ENCODE measurements around the gene USP49. TPM values are rescaled to one million over a fixed set of nuclear protein-coding genes. Genes with fewer than 3 reads are reported as not detected.
"Not testable (repeated sequence)": the region's sequence is repeated elsewhere in the genome, so short reads cannot be mapped to it uniquely, and the experiment has no call there.

USP49 gene
- total RNA-seq, 1 experiment from 2014 or later: 18.5 TPM

DNA sequence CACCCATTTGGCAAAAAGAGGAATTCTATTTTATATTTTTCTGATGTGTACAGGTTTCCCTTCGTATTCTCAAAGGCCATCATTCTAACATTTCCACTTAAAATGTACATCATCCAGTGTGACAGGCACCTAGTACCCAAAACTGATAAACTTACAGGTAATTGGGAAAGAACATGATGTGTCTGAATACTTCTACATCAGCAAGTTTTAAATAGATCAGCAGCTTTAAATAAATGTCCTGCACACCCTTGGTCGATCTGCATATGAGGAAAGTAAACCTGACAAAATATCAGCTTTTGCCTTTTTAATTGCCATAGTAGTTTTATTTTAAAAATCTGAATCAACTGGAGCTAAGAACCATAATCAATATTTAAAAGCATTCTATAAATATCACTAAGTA lies 81.2 kb downstream of the USP49 start:
- no peak for DNase-seq
- Histone ChIP-seq H3K4me1 (no peaks in the 10 kb centered on the region), H3K4me3 (ENCODE audit: low read depth, low read length) (no peak overlapping the region), H3K9me3 (no peaks in the 10 kb centered on the region), H3K27me3 (replicated peaks; ENCODE audit: control insufficient read depth, insufficient read depth, low read length) (no peaks in the 10 kb centered on the region), H3K36me3 (ENCODE audit: control insufficient read depth, insufficient read depth, low read length) (no peaks in the 10 kb centered on the region)
- CTCF ChIA-PET: no interaction called here
- Mint-ChIP-seq H3K9me3 (ENCODE audit: unreplicated experiment) (no peaks in the 10 kb centered on the region), H3K27ac (ENCODE audit: unreplicated experiment) (no peak overlapping the region), H3K4me1 (ENCODE audit: low read depth, unreplicated experiment) (no peaks in the 10 kb centered on the region), H3K4me3 (ENCODE audit: unreplicated experiment) (no peak overlapping the region), H3K27me3 (ENCODE audit: insufficient read depth, unreplicated experiment) (no peaks in the 10 kb centered on the region), H3K36me3 (ENCODE audit: insufficient read depth, unreplicated experiment) (peaks cover 9% of the 10 kb centered on the region)
- TF ChIP-seq, protein P1, sequence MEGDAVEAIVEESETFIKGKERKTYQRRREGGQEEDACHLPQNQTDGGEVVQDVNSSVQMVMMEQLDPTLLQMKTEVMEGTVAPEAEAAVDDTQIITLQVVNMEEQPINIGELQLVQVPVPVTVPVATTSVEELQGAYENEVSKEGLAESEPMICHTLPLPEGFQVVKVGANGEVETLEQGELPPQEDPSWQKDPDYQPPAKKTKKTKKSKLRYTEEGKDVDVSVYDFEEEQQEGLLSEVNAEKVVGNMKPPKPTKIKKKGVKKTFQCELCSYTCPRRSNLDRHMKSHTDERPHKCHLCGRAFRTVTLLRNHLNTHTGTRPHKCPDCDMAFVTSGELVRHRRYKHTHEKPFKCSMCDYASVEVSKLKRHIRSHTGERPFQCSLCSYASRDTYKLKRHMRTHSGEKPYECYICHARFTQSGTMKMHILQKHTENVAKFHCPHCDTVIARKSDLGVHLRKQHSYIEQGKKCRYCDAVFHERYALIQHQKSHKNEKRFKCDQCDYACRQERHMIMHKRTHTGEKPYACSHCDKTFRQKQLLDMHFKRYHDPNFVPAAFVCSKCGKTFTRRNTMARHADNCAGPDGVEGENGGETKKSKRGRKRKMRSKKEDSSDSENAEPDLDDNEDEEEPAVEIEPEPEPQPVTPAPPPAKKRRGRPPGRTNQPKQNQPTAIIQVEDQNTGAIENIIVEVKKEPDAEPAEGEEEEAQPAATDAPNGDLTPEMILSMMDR (IDR thresholded peaks at IDR 0.05; ENCODE audit: insufficient read depth in 1 of 2, low read depth in 1 of 2, low read length in 1 of 2, severe bottlenecking in 1 of 2, unreplicated experiment in 1 of 2): no peak
- POLR2A ChIA-PET: no interaction called here
- BruUV-seq (replicated peaks): no TSS peak
- intact Hi-C loops (cut with micrococcal nuclease; ENCODE audit: unreplicated experiment): no loop called here

DNA sequence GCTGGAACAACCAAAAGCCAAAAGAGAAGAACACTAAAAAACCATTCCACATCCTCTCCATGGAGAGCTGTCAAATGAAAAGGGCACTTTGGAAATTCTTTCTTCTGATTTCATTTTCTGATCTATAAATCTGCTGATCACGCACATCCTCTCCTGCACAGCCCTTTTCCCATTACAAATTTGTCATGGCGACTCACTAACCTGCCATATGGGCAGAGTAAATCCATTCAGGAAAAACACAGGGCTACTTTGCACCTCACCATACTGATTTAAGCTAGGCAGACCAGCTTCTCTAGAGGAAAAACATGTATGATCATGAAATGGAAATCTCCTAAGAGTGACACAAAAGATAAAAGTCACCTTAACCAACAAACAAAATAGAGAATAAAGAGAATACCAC lies 81.7 kb downstream of the USP49 start:
- TF ChIP-seq, protein P1 (IDR thresholded peaks at IDR 0.05; ENCODE audit: insufficient read depth in 1 of 2, low read depth in 1 of 2, low read length in 1 of 2, severe bottlenecking in 1 of 2, unreplicated experiment in 1 of 2): no peak
- no peaks in the 10 kb centered on the region for H3K27me3 ChIP-seq (replicated peaks; ENCODE audit: control insufficient read depth, insufficient read depth, low read length)
- DNase-seq: no peak
- peaks cover 9% of the 10 kb centered on the region for H3K36me3 Mint-ChIP-seq (ENCODE audit: insufficient read depth, unreplicated experiment)
- H3K9me3 Mint-ChIP-seq (ENCODE audit: unreplicated experiment): no peaks in the 10 kb centered on the region
- no peaks in the 10 kb centered on the region for H3K4me1 Mint-ChIP-seq (ENCODE audit: low read depth, unreplicated experiment)
- H3K36me3 ChIP-seq (ENCODE audit: control insufficient read depth, insufficient read depth, low read length): no peaks in the 10 kb centered on the region
- no TSS peak for BruUV-seq (replicated peaks)
- no peak overlapping the region for H3K4me3 Mint-ChIP-seq (ENCODE audit: unreplicated experiment)
- H3K27ac Mint-ChIP-seq (ENCODE audit: unreplicated experiment): no peak overlapping the region
- no peaks in the 10 kb centered on the region for H3K27me3 Mint-ChIP-seq (ENCODE audit: insufficient read depth, unreplicated experiment)
- intact Hi-C loops (cut with micrococcal nuclease; ENCODE audit: unreplicated experiment): no loop called here
- no peaks in the 10 kb centered on the region for H3K9me3 ChIP-seq
- ChIA-PET CTCF (no interaction called here), POLR2A (no interaction called here)
- H3K4me3 ChIP-seq (ENCODE audit: low read depth, low read length): no peak overlapping the region
- H3K4me1 ChIP-seq: no peaks in the 10 kb centered on the region

DNA sequence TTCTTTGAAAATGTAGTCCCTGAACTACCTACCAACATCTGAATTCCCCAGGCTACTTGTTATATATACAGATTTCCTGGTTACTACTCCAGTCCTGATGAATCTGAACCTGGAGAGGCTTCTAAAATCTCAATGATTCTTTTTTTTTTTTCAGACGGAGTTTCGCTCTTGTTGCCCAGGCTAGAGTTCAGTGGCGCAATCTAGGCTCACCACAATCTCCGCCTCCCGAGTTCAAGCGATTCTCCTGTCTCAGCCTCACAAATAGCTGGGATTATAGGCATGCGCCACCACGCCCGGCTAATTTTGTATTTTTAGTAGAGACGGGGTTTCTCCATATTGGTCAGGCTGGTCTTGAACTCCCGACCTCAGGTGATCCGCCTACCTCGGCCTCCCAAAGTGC lies 83.2 kb downstream of the USP49 start:
- DNase-seq; CTCF ChIA-PET; H3K27ac Mint-ChIP-seq (ENCODE audit: unreplicated experiment); H3K36me3 Mint-ChIP-seq (ENCODE audit: insufficient read depth, unreplicated experiment); H3K4me3 Mint-ChIP-seq (ENCODE audit: unreplicated experiment); H3K27me3 Mint-ChIP-seq (ENCODE audit: insufficient read depth, unreplicated experiment); H3K9me3 ChIP-seq; intact Hi-C loops (cut with micrococcal nuclease; ENCODE audit: unreplicated experiment); H3K4me1 Mint-ChIP-seq (ENCODE audit: low read depth, unreplicated experiment); H3K36me3 ChIP-seq (ENCODE audit: control insufficient read depth, insufficient read depth, low read length); H3K4me3 ChIP-seq (ENCODE audit: low read depth, low read length); H3K4me1 ChIP-seq; H3K9me3 Mint-ChIP-seq (ENCODE audit: unreplicated experiment); H3K27me3 ChIP-seq (replicated peaks; ENCODE audit: control insufficient read depth, insufficient read depth, low read length); BruUV-seq (replicated peaks); POLR2A ChIA-PET: not testable (repeated sequence)

DNA sequence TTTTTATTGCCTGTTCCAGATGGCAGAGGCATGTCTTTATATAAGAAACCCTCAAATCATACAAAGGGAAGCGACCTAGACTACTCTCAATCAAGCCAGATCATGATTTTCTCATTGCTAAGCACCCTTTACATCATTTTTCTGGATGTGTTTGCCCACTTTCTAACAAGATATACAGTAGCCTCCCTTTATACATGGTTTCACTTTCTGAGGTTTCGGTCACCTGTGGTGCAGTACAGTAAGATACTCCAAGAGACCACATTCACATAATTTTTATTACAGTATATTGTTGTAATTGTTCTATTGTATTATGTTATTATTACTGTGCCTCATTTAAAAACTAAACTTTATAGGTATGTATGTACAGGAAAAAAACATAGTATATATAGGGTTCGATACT lies 84.1 kb downstream of the USP49 start:
- TF ChIP-seq, protein P1 (IDR thresholded peaks at IDR 0.05; ENCODE audit: insufficient read depth in 1 of 2, low read depth in 1 of 2, low read length in 1 of 2, severe bottlenecking in 1 of 2, unreplicated experiment in 1 of 2): no peak
- H3K4me1 ChIP-seq: no peaks in the 10 kb centered on the region
- H3K36me3 Mint-ChIP-seq (ENCODE audit: insufficient read depth, unreplicated experiment): peaks cover 7% of the 10 kb centered on the region
- intact Hi-C loops (cut with micrococcal nuclease; ENCODE audit: unreplicated experiment): no loop called here
- H3K9me3 ChIP-seq: no peaks in the 10 kb centered on the region
- no peak overlapping the region for H3K27ac Mint-ChIP-seq (ENCODE audit: unreplicated experiment)
- BruUV-seq (replicated peaks): no TSS peak
- H3K27me3 ChIP-seq (replicated peaks; ENCODE audit: control insufficient read depth, insufficient read depth, low read length): no peaks in the 10 kb centered on the region
- H3K9me3 Mint-ChIP-seq (ENCODE audit: unreplicated experiment): no peaks in the 10 kb centered on the region
- H3K4me3 ChIP-seq (ENCODE audit: low read depth, low read length): no peak overlapping the region
- H3K4me3 Mint-ChIP-seq (ENCODE audit: unreplicated experiment): no peak overlapping the region
- no peaks in the 10 kb centered on the region for H3K36me3 ChIP-seq (ENCODE audit: control insufficient read depth, insufficient read depth, low read length)
- DNase-seq: no peak
- no peaks in the 10 kb centered on the region for H3K27me3 Mint-ChIP-seq (ENCODE audit: insufficient read depth, unreplicated experiment)
- POLR2A ChIA-PET: no interaction called here
- no peaks in the 10 kb centered on the region for H3K4me1 Mint-ChIP-seq (ENCODE audit: low read depth, unreplicated experiment)
- CTCF ChIA-PET: no interaction called here

All from Caco-2 (cell line).